Measurements from ENCODE around the gene EMD. TPM values are rescaled to one million over a fixed set of nuclear protein-coding genes. Genes with fewer than 3 reads are reported as not detected.

EMD gene
- total RNA-seq = 32.2 and 45.9 TPM in 2 replicates

DNA sequence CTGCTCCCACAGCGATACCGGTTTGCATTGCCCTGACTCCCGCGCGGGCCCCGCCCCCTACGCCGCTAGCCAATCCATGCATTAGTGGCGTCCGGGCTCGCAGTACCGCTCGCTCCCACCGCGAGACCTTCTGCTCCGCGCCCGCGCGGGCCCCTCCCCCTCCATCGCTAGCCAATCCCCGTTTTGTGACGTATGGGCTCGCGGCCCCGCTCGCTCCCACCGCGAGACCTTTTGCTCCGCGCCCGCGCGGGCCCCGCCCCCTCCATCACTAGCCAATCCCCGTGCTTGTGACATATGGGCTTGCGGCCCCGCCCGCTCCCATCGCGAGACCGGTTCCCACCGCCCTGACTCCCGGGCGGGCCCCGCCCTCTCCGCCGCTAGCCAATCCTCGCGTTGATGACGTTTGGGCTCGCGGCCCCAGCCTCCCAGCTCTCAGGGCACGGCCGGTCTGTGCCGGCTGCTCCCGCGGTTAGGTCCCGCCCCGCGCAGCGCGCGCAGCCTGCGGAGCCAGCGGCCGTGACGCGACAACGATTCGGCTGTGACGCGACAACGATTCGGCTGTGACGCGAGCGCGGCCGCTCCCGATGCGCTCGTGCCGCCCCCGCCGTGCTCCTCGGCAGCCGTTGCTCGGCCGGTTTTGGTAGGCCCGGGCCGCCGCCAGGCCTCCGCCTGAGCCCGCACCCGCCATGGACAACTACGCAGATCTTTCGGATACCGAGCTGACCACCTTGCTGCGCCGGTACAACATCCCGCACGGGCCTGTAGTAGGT, at the start of gene EMD:
Gene EMD, plus strand, starts transcription at position 497 of the 770 bp plus-strand sequence. Its CDS starts 190 bp downstream, at position 687.

DNA sequence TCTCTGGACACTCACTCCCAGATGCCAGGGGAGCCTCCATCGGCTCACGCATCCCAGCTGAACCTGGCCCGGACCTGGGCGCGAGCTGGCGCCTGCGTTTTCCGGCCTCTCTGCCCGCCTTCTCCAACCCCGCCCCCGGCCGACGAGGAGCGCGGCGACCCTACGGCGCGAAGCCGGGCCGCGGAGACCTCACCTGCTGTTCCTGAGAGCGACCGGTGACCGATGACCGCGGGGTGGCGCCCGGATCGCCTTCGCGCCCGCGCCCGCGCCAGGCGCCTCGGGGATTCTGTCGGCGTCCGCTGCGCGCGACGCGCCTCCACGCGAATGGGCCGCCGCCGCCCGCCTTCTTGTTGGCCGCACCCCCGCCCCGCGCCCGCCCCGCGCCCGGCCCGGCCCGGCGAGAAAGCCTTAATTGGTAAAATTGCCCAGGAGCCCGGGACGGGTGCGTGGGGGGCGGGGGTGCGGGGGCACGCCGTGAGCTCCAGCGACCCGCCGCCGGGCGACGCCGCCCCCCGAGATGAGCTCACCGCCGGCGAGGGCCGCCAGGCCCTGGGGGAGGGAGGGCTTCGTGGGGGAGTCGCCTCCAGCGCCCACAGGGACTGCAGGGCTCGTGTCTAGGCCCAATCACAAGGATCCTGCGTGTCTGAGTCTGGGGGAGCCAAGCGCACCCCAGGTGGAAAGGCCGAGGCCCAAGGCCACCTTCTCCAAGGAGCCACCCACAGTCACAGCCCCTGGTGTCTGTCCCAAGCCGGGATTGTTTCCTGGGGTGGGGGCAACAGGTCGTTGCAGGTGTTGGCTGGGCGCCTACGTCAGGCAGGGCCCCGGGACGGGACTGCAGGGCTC, 4.6 kb upstream of the EMD start, which contains the start of gene FLNA:
Gene FLNA, minus strand, starts transcription at position 322 of the 843 bp plus-strand sequence. CDS start 3,389 bp downstream, outside the sequence.

DNA sequence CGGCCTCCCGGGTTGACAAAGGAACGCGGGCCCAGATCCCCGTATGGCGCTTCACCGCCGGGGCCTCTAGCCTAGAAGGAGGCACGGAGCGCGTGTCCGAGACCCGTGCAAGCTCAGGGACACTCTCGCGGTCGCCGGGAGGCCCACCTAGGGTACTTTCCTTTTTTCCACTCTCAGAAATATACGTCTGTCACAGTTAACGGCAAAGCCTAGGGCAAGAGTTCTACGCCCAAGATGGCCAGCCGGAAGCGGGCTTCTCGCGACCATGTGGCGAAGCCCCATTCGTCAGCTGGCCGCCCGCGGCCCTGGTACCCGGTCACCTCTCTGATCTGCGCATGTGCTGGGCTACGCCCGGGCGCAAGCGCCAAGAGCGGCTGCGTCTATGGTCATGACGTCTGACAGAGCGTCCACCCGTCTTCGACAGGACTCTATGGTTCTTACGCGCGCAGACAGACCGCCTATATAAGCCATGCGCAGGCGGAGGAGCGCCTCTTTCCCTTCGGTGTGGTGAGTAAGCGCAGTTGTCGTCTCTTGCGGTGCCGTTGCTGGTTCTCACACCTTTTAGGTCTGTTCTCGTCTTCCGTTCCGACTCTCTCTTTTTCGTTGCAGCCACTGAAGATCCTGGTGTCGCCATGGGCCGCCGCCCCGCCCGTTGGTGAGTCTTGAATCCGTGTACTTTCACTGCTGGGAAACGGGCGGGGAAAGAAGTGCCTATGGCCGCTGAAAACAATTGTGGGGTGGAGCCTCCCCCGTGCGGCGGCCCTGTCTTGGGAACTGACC, 19.0 kb downstream of the EMD start, which contains the start of gene RPL10:
Gene RPL10, plus strand, starts transcription at position 490 of the 780 bp plus-strand sequence. Its CDS starts 143 bp downstream, at position 633.

DNA sequence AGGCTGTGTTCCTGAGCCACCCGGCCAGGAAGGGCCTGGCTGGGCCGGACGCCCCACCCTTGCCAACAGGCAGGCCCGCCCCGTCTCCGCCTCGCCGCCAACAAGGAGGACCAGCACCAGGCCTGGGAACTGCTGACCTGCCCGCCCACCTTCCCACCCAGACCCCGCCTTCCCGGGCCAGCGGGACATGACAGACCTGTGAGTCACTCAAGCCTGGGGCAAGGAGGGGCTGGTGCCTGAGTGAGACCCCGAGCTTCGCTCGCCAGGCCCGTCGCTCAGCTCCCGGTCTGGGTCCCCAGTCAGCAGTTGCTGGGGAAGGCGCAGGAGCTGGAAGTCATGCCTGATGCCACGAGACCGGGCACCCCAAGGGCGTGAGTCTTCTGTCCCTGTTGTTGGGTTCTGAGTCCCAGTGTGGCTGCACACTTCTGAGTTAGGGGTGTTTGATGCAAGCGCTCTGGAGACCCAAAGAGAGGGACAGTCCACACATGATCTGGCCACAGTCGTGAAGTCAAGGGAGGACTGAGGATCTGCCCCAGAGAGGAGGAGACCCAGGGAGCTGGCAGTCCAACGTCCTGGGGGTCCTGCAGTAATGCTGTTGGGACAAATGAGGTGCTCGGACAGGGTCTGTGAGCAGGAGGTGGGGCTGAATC, 30.3 kb downstream of the EMD start, which contains the start of gene DNASE1L1:
Gene DNASE1L1, minus strand, starts transcription at position 33 of the 650 bp plus-strand sequence. CDS start 3,686 bp downstream, outside the sequence.

DNA sequence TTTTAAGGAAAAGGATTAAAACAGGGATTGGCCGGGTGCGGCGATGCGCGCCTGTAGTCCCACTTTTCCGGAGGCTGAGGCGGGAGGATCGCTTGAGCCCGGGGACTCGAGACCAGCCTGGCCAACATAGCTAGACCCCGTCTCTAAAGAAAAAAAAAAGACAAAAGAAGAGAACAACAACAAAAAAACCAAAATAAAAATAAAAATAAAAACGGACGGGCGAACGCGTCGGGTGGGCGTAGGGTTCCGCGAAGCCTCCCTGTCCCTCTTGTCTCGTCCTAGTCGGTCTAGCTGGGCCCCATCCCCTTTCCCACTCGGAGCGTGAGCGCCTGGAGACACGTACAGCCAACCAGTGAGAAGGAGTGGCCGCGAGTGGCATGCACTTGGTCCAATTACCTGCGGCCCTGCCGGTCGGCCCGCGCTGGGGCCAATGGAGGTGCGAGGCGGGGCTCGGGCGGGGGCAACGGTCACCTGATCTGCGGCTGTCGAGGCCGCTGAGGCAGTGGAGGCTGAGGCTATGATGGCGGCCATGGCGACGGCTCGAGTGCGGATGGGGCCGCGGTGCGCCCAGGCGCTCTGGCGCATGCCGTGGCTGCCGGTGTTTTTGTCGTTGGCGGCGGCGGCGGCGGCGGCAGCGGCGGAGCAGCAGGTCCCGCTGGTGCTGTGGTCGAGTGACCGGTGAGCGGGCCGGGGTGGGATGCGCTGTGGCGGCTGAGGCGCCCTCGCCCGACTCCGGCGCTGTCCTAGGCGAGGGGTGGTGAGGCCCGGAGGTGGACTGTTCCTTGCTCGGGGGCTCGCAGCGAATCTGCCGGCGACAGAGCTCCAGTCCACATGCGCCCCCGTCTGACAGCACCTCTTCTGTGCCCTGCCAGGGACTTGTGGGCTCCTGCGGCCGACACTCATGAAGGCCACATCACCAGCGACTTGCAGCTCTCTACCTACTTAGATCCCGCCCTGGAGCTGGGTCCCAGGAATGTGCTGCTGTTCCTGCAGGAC, 49.4 kb downstream of the EMD start, which contains the start of gene ATP6AP1:
Gene ATP6AP1, plus strand, starts transcription at position 502 of the 996 bp plus-strand sequence. Its CDS starts 16 bp downstream, at position 518.

Small RNA genes within 50 kb of the gene (small RNA-seq; reads per million reads assigned to genes)
- not detected for gene SNORA70

Other genes starting within 250 kb of the EMD start
- gene OPN1LW, start 235.1 kb upstream of the EMD start, total RNA-seq = not detected in 2 replicates
- not detected in 2 replicates for gene OPN1MW, start 196.7 kb upstream of the EMD start, total RNA-seq
- gene OPN1MW2, start 159.5 kb upstream of the EMD start, total RNA-seq = not detected in 2 replicates
- gene OPN1MW3, start 121.7 kb upstream of the EMD start, total RNA-seq = not detected in 2 replicates
- gene TEX28, start 84.2 kb upstream of the EMD start, total RNA-seq = not detected in 2 replicates
- not detected in 2 replicates for gene TKTL1, start 83.5 kb upstream of the EMD start, total RNA-seq
- gene FLNA, start 4.7 kb upstream of the EMD start, total RNA-seq = 500 and 1,798 TPM in 2 replicates
- gene RPL10, start 19.1 kb downstream of the EMD start, total RNA-seq = 1,858 and 2,253 TPM in 2 replicates
- 65.4 and 86.4 TPM in 2 replicates for gene DNASE1L1, start 30.0 kb downstream of the EMD start, total RNA-seq
- 21.2 and 25.1 TPM in 2 replicates for gene TAFAZZIN, start 32.2 kb downstream of the EMD start, total RNA-seq
- 76.7 and 89.1 TPM in 2 replicates for gene ATP6AP1, start 49.4 kb downstream of the EMD start, total RNA-seq
- 74.9 and 75.0 TPM in 2 replicates for gene GDI1, start 57.9 kb downstream of the EMD start, total RNA-seq
- gene FAM50A, start 64.8 kb downstream of the EMD start, total RNA-seq = 25.5 and 28.8 TPM in 2 replicates
- 21.6 and 23.9 TPM in 2 replicates for gene PLXNA3, start 79.0 kb downstream of the EMD start, total RNA-seq
- 31.4 and 42.2 TPM in 2 replicates for gene LAGE3, start 100.0 kb downstream of the EMD start, total RNA-seq
- 48.7 and 56.2 TPM in 2 replicates for gene UBL4A, start 107.3 kb downstream of the EMD start, total RNA-seq
- 56.9 and 65.6 TPM in 2 replicates for gene SLC10A3, start 111.3 kb downstream of the EMD start, total RNA-seq
- gene FAM3A, start 136.9 kb downstream of the EMD start, total RNA-seq = 25.9 and 31.6 TPM in 2 replicates
- 44.8 and 112 TPM in 2 replicates for gene G6PD, start 167.6 kb downstream of the EMD start, total RNA-seq
- gene IKBKG, start 168.3 kb downstream of the EMD start, total RNA-seq = 12.2 and 16.1 TPM in 2 replicates
- not detected in 2 replicates for gene CTAG1A, start 205.8 kb downstream of the EMD start, total RNA-seq
- not detected in 2 replicates for gene CTAG1B, start 240.0 kb downstream of the EMD start, total RNA-seq

Measured in placental epithelial cell (primary cell).